Measurements from ENCODE around the gene CAP2.

- TF ChIP-seq CTCF (IDR thresholded peaks at IDR 0.05), result no peak
- TF ChIP-seq POLR2AphosphoS5 (IDR thresholded peaks at IDR 0.05), result no peak
- TF ChIP-seq POLR2A (IDR thresholded peaks at IDR 0.05), result no peak
Observed at GRCh38 chr6:17410281-17410680, 16.9 kb downstream of the CAP2 start.
